Fibroblast of lung (primary cell): ENCODE data around the gene SYT9. TPM values are rescaled to one million over a fixed set of nuclear protein-coding genes. Genes with fewer than 3 reads are reported as not detected.

Source experiments
- DNase-seq, 2 donors: peaks; one replicate each; pipeline versions ENCODE4 v3.0.0 to v3.0.0-alpha.2; 2010; ENCODE audit warnings: low read depth in 2 of 2
- H2AFZ ChIP-seq: 2 replicates; pipeline ENCODE4 v1.5.1; 2012; ENCODE audit warnings: low read length, control low read depth, inconsistent platforms
- H3K27ac ChIP-seq: 2 replicates; pipeline ENCODE4 v1.5.1; 2011; ENCODE audit warnings: low read length, control low read depth; ENCODE audit not compliant: insufficient read depth
- H3K27me3 ChIP-seq: 2 replicates; pipeline ENCODE4 v1.5.1; 2011; ENCODE audit warnings: mild to moderate bottlenecking, low read length; ENCODE audit not compliant: control insufficient read depth, insufficient read depth
- H3K36me3 ChIP-seq: 2 replicates; pipeline ENCODE4 v1.5.1; 2011; ENCODE audit warnings: low read length; ENCODE audit not compliant: control insufficient read depth, insufficient read depth
- H3K4me1 ChIP-seq: 2 replicates; pipeline ENCODE4 v1.5.1; 2011; ENCODE audit warnings: low read length; ENCODE audit not compliant: control insufficient read depth, insufficient read depth; ENCODE audit errors: extremely low read depth
- H3K4me2 ChIP-seq: 2 replicates; pipeline ENCODE4 v1.5.1; 2011; ENCODE audit warnings: low read length, control low read depth; ENCODE audit not compliant: insufficient read depth; ENCODE audit errors: extremely low read depth
- H3K4me3 ChIP-seq, 4 experiments: fragments of 200-600 bp in 1 of 4; sonication (generic) in 1 of 4; replicated peaks in 1 of 4; 2 replicates each; pipeline ENCODE4 v1.5.1; 2011 to 2016; ENCODE audit warnings: low read length in 4 of 4, low read depth in 3 of 4, mild to moderate bottlenecking in 3 of 4, control low read depth in 2 of 4, inconsistent platforms in 1 of 4, mixed read lengths in 1 of 4; ENCODE audit not compliant: insufficient read depth in 1 of 4; ENCODE audit errors: control extremely low read depth in 1 of 4
- H3K79me2 ChIP-seq: 2 replicates; pipeline ENCODE4 v1.5.1; 2012; ENCODE audit warnings: mild to moderate bottlenecking, low read length, inconsistent platforms; ENCODE audit not compliant: control insufficient read depth, insufficient read depth
- H3K9ac ChIP-seq: 2 replicates; pipeline ENCODE4 v1.5.1; 2011; ENCODE audit warnings: mild to moderate bottlenecking, low read length, control low read depth; ENCODE audit not compliant: insufficient read depth
- H3K9me3 ChIP-seq: 2 replicates; pipeline ENCODE4 v1.5.1; 2012; ENCODE audit warnings: low read depth, low read length; ENCODE audit not compliant: control insufficient read depth, insufficient read depth
- H4K20me1 ChIP-seq: 2 replicates; pipeline ENCODE4 v1.5.1; 2011; ENCODE audit warnings: low read length; ENCODE audit not compliant: control insufficient read depth, insufficient read depth; ENCODE audit errors: extremely low read depth
- EZH2 ChIP-seq: IDR thresholded peaks from 2 replicates; pipeline ENCODE4 v1.5.1; 2012; ENCODE audit warnings: low read length, control low read depth, mild to moderate bottlenecking; ENCODE audit errors: missing control alignments
- polyA plus RNA-seq, 2 donors: library from polyadenylated mRNA; depleted of rRNA in 1 of 2; stranded (reverse) in 1 of 2; unstranded in 1 of 2; fragments of >200 nt; gene quantifications; 2 replicates each; pipeline ENCODE4 v1.2.1, GENCODE V29; 2011 to 2012; ENCODE audit warnings: missing spikeins in 1 of 2
- total RNA-seq: library from RNA; depleted of rRNA; stranded (reverse); fragments of >200 nt; gene quantifications from 2 replicates; pipeline ENCODE4 v1.2.1, GENCODE V29; 2014
- TF ChIP-seq, protein P1 (sequence below), 2 donors: IDR thresholded peaks in 1 of 2; conservative IDR thresholded peaks in 1 of 2; 1 replicate in 1 of 2; 2 replicates in 1 of 2; pipeline ENCODE4 v1.5.1; 2011 to 2012; ENCODE audit warnings: low read length in 2 of 2, control low read depth in 1 of 2, inconsistent platforms in 1 of 2, low read depth in 1 of 2, mild to moderate bottlenecking in 1 of 2

The SYT9 gene
- total and polyA plus RNA-seq, 2 donors (not counting 1 experiment from before 2014, with no cell fraction given) = not detected

DNA sequence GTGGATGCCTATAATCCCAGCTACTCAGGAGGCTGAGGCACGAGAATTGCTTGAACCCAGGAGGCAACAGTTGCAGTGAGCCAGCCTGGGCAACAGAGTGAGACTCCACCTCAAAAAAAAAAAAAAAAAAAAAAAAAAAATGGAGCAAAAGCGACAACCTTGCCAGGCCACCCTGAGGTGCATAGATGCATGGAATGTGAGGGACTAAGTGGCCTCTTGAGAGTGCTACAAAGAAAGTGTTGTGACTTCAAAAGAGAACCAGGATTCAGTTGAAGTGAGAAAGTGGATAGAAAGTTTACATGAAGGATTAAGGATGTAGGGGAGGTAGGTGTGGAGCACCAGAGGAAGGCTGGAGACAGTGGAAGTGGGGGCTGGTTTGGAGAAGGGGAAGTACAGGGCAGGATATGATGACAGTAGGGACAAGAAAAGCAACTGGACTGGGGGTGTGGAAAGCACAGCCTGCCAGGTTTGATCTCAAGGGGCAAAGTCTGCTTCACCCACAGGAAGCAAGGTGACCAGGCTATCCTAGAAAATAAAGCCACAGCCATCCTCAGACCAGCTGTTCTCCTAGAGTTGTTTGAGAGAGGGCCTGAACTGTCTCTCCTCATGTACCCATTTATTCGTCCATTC, 197.6 kb downstream of the SYT9 start:
- Histone ChIP-seq H2AFZ (no peak overlapping the region), H3K4me1 (no peaks in the 10 kb centered on the region), H3K36me3 (no peaks in the 10 kb centered on the region), H3K27me3 (no peaks in the 10 kb centered on the region), H3K4me3 (no peak overlapping the region), H3K79me2 (no peaks in the 10 kb centered on the region), H3K4me2 (no peak overlapping the region), H3K9ac (no peak overlapping the region), H3K9me3 (no peaks in the 10 kb centered on the region), H4K20me1 (no peaks in the 10 kb centered on the region), H3K27ac (no peak overlapping the region)
- no peak for DNase-seq
- TF ChIP-seq EZH2 = no peak
- TF ChIP-seq, protein P1, sequence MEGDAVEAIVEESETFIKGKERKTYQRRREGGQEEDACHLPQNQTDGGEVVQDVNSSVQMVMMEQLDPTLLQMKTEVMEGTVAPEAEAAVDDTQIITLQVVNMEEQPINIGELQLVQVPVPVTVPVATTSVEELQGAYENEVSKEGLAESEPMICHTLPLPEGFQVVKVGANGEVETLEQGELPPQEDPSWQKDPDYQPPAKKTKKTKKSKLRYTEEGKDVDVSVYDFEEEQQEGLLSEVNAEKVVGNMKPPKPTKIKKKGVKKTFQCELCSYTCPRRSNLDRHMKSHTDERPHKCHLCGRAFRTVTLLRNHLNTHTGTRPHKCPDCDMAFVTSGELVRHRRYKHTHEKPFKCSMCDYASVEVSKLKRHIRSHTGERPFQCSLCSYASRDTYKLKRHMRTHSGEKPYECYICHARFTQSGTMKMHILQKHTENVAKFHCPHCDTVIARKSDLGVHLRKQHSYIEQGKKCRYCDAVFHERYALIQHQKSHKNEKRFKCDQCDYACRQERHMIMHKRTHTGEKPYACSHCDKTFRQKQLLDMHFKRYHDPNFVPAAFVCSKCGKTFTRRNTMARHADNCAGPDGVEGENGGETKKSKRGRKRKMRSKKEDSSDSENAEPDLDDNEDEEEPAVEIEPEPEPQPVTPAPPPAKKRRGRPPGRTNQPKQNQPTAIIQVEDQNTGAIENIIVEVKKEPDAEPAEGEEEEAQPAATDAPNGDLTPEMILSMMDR (conservative IDR thresholded peaks at IDR 0.05 in 1 of 2, IDR thresholded peaks at IDR 0.05 in 1 of 2; ENCODE audit: low read depth in 1 of 2, low read length in 2 of 2) = no peak

DNA sequence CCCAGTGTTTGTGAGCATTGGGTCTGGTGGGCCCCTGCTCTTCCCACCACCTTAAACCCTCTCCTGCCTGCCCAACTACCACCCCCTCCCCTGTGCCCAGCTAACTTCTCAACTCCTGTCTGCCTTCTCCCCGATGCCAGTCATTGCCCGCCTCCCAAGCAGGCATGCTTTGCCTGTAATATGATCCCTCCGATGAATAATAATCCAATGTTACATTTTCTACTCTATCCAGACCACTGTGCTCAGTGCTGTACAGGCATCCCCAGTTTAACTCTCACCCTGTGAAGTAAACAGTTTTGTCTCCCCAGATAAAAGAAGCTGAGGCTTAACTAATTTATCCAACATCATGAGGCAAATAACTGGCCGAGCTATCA, 198.1 kb downstream of the SYT9 start:
- TF ChIP-seq EZH2 = no peak
- TF ChIP-seq, protein P1 (conservative IDR thresholded peaks at IDR 0.05 in 1 of 2, IDR thresholded peaks at IDR 0.05 in 1 of 2; ENCODE audit: low read depth in 1 of 2, low read length in 2 of 2) = no peak
- no peaks in the 10 kb centered on the region for H4K20me1 ChIP-seq
- H3K9ac ChIP-seq = no peak overlapping the region
- no peak overlapping the region for H3K27ac ChIP-seq
- peak in 1 of 2 donors; percentile 10 for DNase-seq
- no peaks in the 10 kb centered on the region for H3K27me3 ChIP-seq
- no peak overlapping the region for H2AFZ ChIP-seq
- no peaks in the 10 kb centered on the region for H3K36me3 ChIP-seq
- no peak overlapping the region for H3K4me3 ChIP-seq
- no peaks in the 10 kb centered on the region for H3K79me2 ChIP-seq
- no peaks in the 10 kb centered on the region for H3K4me1 ChIP-seq
- no peak overlapping the region for H3K4me2 ChIP-seq
- H3K9me3 ChIP-seq = no peaks in the 10 kb centered on the region

DNA sequence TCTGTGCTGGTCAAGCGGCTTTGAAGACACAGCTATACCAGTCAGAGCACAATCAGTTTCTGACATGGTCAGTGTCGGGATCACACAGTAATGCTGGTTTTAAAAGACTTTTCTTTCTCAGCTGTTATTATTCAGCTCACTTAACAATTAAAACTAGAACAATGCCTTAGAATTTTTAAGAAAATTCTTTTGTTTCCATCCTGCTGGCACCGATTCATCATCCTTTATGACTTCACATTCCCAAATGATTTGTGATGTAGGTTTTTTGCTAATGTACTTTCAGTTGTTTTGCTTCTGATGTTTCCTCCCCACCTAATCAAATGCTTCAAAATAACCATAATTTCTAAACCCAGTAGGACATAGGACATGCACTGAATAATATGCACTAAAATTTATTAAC, 199.1 kb downstream of the SYT9 start:
- DNase-seq = no peak
- H3K36me3 ChIP-seq = no peaks in the 10 kb centered on the region
- no peak overlapping the region for H3K9ac ChIP-seq
- no peaks in the 10 kb centered on the region for H4K20me1 ChIP-seq
- H3K4me2 ChIP-seq = no peak overlapping the region
- H3K4me1 ChIP-seq = no peaks in the 10 kb centered on the region
- no peaks in the 10 kb centered on the region for H3K79me2 ChIP-seq
- no peak overlapping the region for H3K27ac ChIP-seq
- H3K4me3 ChIP-seq = no peak overlapping the region
- no peak for TF ChIP-seq EZH2
- TF ChIP-seq, protein P1 (conservative IDR thresholded peaks at IDR 0.05 in 1 of 2, IDR thresholded peaks at IDR 0.05 in 1 of 2; ENCODE audit: low read depth in 1 of 2, low read length in 2 of 2) = no peak
- H3K9me3 ChIP-seq = no peaks in the 10 kb centered on the region
- no peak overlapping the region for H2AFZ ChIP-seq
- H3K27me3 ChIP-seq = no peaks in the 10 kb centered on the region
